Measurements from ENCODE around the gene ARNT2.

- TF ChIP-seq, protein P1, sequence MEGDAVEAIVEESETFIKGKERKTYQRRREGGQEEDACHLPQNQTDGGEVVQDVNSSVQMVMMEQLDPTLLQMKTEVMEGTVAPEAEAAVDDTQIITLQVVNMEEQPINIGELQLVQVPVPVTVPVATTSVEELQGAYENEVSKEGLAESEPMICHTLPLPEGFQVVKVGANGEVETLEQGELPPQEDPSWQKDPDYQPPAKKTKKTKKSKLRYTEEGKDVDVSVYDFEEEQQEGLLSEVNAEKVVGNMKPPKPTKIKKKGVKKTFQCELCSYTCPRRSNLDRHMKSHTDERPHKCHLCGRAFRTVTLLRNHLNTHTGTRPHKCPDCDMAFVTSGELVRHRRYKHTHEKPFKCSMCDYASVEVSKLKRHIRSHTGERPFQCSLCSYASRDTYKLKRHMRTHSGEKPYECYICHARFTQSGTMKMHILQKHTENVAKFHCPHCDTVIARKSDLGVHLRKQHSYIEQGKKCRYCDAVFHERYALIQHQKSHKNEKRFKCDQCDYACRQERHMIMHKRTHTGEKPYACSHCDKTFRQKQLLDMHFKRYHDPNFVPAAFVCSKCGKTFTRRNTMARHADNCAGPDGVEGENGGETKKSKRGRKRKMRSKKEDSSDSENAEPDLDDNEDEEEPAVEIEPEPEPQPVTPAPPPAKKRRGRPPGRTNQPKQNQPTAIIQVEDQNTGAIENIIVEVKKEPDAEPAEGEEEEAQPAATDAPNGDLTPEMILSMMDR (conservative IDR thresholded peaks at IDR 0.05; ENCODE audit: low read length) = no peak
- no peak for TF ChIP-seq EZH2phosphoT487 (IDR thresholded peaks at IDR 0.05; ENCODE audit: borderline replicate concordance, low read depth, low read length)
These were observed 200.7 kb downstream of the ARNT2 start for GRCh38 chr15:80604583-80605575.

Data from OCI-LY7 (cell line).